Measurements from ENCODE around the gene HAGHL. TPM values are rescaled to one million over a fixed set of nuclear protein-coding genes. Genes with fewer than 3 reads are reported as not detected.

The HAGHL gene
- total and polyA plus RNA-seq, 4 donors, result 4.1 to 26.7 (median 13.1) TPM

DNA sequence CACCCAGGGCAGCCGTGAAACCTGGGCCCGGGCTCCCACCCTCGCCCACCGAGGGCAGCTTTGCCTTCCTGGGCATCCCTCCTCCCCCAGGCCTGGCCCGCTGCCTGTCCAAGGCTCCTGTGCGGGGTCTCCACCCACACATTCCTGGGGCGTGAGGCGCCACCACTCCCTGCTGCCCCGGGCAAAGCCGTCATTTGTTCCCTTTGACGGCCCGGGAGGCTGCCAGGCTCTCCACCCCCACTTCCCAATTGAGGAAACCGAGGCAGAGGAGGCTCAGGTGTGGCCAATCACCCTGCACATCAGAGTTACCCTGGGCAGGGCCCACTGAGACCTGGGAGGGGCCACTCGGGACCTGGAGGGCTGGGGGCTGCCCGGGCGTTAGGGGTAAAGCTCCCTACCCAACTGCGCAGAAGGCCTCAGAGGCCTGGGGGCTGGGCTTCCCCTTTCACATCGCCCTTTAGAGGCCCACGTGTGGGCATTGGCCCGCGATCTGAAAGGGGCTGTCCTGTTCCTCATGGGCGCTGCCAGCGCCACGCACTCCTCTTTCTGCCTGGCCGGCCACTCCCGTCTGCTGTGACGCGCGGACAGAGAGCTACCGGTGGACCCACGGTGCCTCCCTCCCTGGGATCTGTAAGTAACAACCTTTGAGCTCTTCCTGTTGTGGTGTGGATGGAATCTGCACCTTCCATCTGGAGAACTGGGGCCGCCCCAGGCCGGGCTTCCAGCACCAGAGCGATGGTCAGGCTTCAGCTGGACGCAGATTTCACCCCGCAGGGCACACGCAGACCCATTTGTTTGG is 33.8 kb downstream of the HAGHL start, which contains the start of gene MSLN:
Gene MSLN (plus strand): TSS at position 190 of the 799 bp plus-strand sequence. CDS start 1,947 bp downstream, outside the sequence.
- no peak within 1 kb of the TSS for H3K4me3 ChIP-seq
- H3K4me1 ChIP-seq (ENCODE audit: control insufficient read depth in 5 of 5, insufficient read depth in 5 of 5, low read length in 5 of 5), result peaks cover 0 to 5% (median 2%) of the 10 kb centered on the region in 5 donors
- no peaks in the 10 kb centered on the region for H3K36me3 ChIP-seq (ENCODE audit: control insufficient read depth in 4 of 4, insufficient read depth in 4 of 4, low read length in 4 of 4)
- no peak for TF ChIP-seq CTCF (IDR thresholded peaks at IDR 0.05; ENCODE audit: control extremely low read depth, extremely low read depth)
- H3K27me3 ChIP-seq (ENCODE audit: control insufficient read depth in 3 of 3, insufficient read depth in 3 of 3, low read length in 2 of 3), result no peaks in the 10 kb centered on the region
- H3K9ac ChIP-seq (ENCODE audit: insufficient read depth in 1 of 2, low read length in 2 of 2), result no peak within 1 kb of the TSS
- ATAC-seq (ENCODE audit: insufficient read depth, low FRiP score) (peak; percentile 59), DNase-seq (peak in 1 of 3 donors; percentile 51)
- peak within 1 kb of the TSS in 1 of 2 donors; percentile 84 for H3K27ac ChIP-seq (ENCODE audit: low read depth in 1 of 2, low read length in 1 of 2)
- H3K9me3 ChIP-seq (ENCODE audit: control insufficient read depth in 4 of 4, insufficient read depth in 3 of 4, low read length in 3 of 4), result peaks cover 0 to 3% (median 0%) of the 10 kb centered on the region in 4 donors
- 69 to 84% methylated on average over 37 of the region's 37 CpGs for WGBS, 2 donors

DNA sequence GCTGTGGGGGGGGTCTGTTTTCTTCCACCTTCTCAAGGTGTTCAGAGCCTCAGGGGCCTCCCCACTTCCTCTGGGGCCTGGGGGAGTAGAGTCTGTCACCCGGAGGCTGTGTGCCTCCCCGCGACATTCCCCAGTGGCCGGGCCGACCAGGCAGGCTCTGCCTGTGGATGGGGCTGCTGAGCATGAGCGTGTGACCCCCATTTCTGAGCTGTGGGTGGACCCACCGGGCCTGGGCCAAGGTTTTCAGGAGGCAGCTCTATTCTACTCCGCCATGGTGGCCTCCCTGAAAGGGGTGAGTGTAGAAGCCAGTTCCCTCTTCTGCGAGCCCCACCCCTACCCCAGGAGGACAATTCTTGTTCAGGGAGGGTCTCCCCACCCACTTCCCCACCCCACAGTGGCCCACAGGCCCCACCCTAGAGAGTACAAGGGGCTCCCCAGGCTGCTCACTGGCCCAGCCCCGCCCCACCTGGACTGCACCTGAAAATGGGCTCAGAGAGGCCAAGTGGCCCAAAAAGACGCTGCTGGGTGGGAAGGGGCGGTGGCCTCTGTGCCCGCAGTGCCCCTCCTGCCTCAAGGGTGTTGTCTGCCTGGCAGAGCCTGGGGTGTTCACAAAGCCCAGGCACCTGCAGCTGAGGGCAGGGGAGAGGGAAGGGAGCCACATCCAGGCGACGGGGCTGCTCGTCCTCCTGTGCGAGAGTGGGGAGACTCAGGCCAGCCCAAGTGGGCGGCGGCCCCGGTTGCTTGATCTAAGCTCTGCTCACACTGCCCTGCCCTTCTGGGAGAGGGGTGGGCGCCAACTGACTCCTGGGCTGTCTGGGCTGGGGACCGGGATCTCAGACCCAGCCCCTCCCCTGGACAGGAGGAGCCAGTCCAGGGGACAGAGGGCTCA is 35.0 kb downstream of the HAGHL start:
- TF ChIP-seq CTCF (IDR thresholded peaks at IDR 0.05; ENCODE audit: control extremely low read depth, extremely low read depth), result no peak
- H3K27ac ChIP-seq (ENCODE audit: low read depth in 1 of 2, low read length in 1 of 2), result no peak overlapping the region
- WGBS, 2 donors, result 64 to 78% methylated on average over 16 to 22 of the region's 22 CpGs
- H3K27me3 ChIP-seq (ENCODE audit: control insufficient read depth in 3 of 3, insufficient read depth in 3 of 3, low read length in 2 of 3), result no peaks in the 10 kb centered on the region
- H3K4me3 ChIP-seq, result no peak overlapping the region
- H3K36me3 ChIP-seq (ENCODE audit: control insufficient read depth in 4 of 4, insufficient read depth in 4 of 4, low read length in 4 of 4), result no peaks in the 10 kb centered on the region
- no peak overlapping the region for H3K9ac ChIP-seq (ENCODE audit: insufficient read depth in 1 of 2, low read length in 2 of 2)
- H3K9me3 ChIP-seq (ENCODE audit: control insufficient read depth in 4 of 4, insufficient read depth in 3 of 4, low read length in 3 of 4), result no peaks in the 10 kb centered on the region
- peaks cover 0 to 5% (median 2%) of the 10 kb centered on the region in 5 donors for H3K4me1 ChIP-seq (ENCODE audit: control insufficient read depth in 5 of 5, insufficient read depth in 5 of 5, low read length in 5 of 5)
- DNase-seq (no peak), ATAC-seq (ENCODE audit: insufficient read depth, low FRiP score) (no peak)

DNA sequence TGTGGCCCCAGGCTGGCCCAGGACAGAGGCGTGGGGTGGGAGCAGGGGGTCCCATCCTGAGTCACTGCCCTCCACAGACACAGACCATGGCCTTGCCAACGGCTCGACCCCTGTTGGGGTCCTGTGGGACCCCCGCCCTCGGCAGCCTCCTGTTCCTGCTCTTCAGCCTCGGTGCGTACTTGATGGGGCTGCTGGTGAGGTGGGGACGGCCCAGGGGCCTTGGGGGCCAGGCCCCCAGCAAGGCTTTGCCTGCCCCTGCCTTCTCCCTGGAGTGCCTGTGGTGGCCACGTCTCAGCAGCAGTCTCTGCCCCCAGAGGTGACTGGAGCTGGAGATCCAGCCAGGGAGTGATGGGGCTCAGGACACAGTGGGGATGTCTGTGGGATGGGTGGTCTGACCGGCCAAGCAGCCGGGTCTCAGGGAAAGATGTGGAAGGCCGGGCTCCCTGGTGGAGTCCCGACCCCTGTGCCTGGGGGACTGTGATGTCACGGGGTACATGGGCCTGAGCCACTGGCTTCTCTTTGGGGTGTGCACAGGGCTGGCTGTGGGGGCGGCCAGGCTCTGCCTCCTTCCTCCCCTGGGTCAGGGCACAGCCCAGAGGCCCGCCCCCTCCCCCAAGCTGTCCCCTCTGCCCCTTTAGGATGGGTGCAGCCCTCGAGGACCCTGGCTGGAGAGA is 35.8 kb downstream of the HAGHL start:
- DNase-seq, result no peak
- Histone ChIP-seq H3K9me3 (ENCODE audit: control insufficient read depth in 4 of 4, insufficient read depth in 3 of 4, low read length in 3 of 4) (no peaks in the 10 kb centered on the region), H3K4me3 (no peak overlapping the region), H3K9ac (ENCODE audit: insufficient read depth in 1 of 2, low read length in 2 of 2) (no peak overlapping the region), H3K36me3 (ENCODE audit: control insufficient read depth in 4 of 4, insufficient read depth in 4 of 4, low read length in 4 of 4) (no peaks in the 10 kb centered on the region), H3K4me1 (ENCODE audit: control insufficient read depth in 5 of 5, insufficient read depth in 5 of 5, low read length in 5 of 5) (peaks cover 0 to 5% (median 2%) of the 10 kb centered on the region in 5 donors), H3K27me3 (ENCODE audit: control insufficient read depth in 3 of 3, insufficient read depth in 3 of 3, low read length in 2 of 3) (no peaks in the 10 kb centered on the region), H3K27ac (ENCODE audit: low read depth in 1 of 2, low read length in 1 of 2) (no peak overlapping the region)
- 80 to 81% methylated on average over 17 of the region's 17 CpGs for WGBS, 2 donors
- no peak for ATAC-seq (ENCODE audit: insufficient read depth, low FRiP score)
- no peak for TF ChIP-seq CTCF (IDR thresholded peaks at IDR 0.05; ENCODE audit: control extremely low read depth, extremely low read depth)

All from lung (tissue), 12 donors.